Measurements from ENCODE around the gene KRT33B. TPM values are rescaled to one million over a fixed set of nuclear protein-coding genes. Genes with fewer than 3 reads are reported as not detected.
"Not testable (repeated sequence)": the region's sequence is repeated elsewhere in the genome, so short reads cannot be mapped to it uniquely, and the experiment has no call there.

The KRT33B gene
- polyA plus RNA-seq, 1 donor (not counting 4 experiments of a cell fraction or from before 2014, with no cell fraction given) = 0.21 TPM

GRCh38 chr17:41396340-41396739 lies 26.7 kb upstream of the KRT33B start:
- H3K4me2 ChIP-seq (ENCODE audit: control insufficient read depth, extremely low read depth, insufficient read depth, low read depth, low read length) = peak overlapping the region; percentile 73
- peaks cover 59% of the 10 kb centered on the region for H3K4me1 ChIP-seq (ENCODE audit: control insufficient read depth, extremely low read depth, insufficient read depth, low read length)
- no peaks in the 10 kb centered on the region for H3K27me3 ChIP-seq (ENCODE audit: control insufficient read depth, extremely low read depth, insufficient read depth, low read length)
- H3K4me3 ChIP-seq (ENCODE audit: control insufficient read depth in 2 of 3, extremely low read depth in 1 of 3, insufficient read depth in 2 of 3, low read depth in 1 of 3, low read length in 3 of 3) = peak overlapping the region; percentile 39 to 49 (median 48)
- no peak overlapping the region for H2AFZ ChIP-seq (ENCODE audit: control insufficient read depth, low read length)
- no peak for DNase-seq (ENCODE audit: low read depth, low spot score)
- dilution Hi-C loops (cut with MboI; ENCODE audit: extremely low pct_ligation_motif_present, low sequenced_read_pairs) = no loop called here
- H3K9me1 ChIP-seq (ENCODE audit: control insufficient read depth, extremely low read depth, insufficient read depth, low read length) = no peaks in the 10 kb centered on the region
- no peaks in the 10 kb centered on the region for H3K9me3 ChIP-seq (ENCODE audit: control insufficient read depth, low read depth, low read length)
- H3K36me3 ChIP-seq (ENCODE audit: control insufficient read depth in 2 of 2, extremely low read depth in 1 of 2, insufficient read depth in 2 of 2, low read length in 2 of 2) = peaks cover 0 to 1% of the 10 kb centered on the region in 2 experiments
- TF ChIP-seq EZH2 (IDR thresholded peaks at IDR 0.05; ENCODE audit: low read length) = no peak
- TF ChIP-seq CTCF (optimal IDR thresholded peaks at IDR 0.05 in 1 of 3, IDR thresholded peaks at IDR 0.05 in 1 of 3, conservative IDR thresholded peaks at IDR 0.05 in 1 of 3; ENCODE audit: extremely low read depth in 1 of 3, insufficient read depth in 2 of 3, low read length in 3 of 3) = no peak
- peak overlapping the region; percentile 95 for H3K27ac ChIP-seq (ENCODE audit: control insufficient read depth, insufficient read depth, low read length)
- no peak for FAIRE-seq
- H4K20me1 ChIP-seq (ENCODE audit: control insufficient read depth, extremely low read depth, insufficient read depth, low read length) = no peaks in the 10 kb centered on the region
- peaks cover 11% of the 10 kb centered on the region for H3K79me2 ChIP-seq (ENCODE audit: control insufficient read depth, insufficient read depth, low read length)
- H3K9ac ChIP-seq (ENCODE audit: control insufficient read depth, extremely low read depth, insufficient read depth, low read length) = peak overlapping the region; percentile 51

- H3K27me3 ChIP-seq (ENCODE audit: control insufficient read depth, extremely low read depth, insufficient read depth, low read length) = no peaks in the 10 kb centered on the region
- peaks cover 0 to 1% of the 10 kb centered on the region in 2 experiments for H3K36me3 ChIP-seq (ENCODE audit: control insufficient read depth in 2 of 2, extremely low read depth in 1 of 2, insufficient read depth in 2 of 2, low read length in 2 of 2)
- H3K79me2 ChIP-seq (ENCODE audit: control insufficient read depth, insufficient read depth, low read length) = peaks cover 11% of the 10 kb centered on the region
- H3K4me1 ChIP-seq (ENCODE audit: control insufficient read depth, extremely low read depth, insufficient read depth, low read length) = peaks cover 60% of the 10 kb centered on the region
- no peaks in the 10 kb centered on the region for H4K20me1 ChIP-seq (ENCODE audit: control insufficient read depth, extremely low read depth, insufficient read depth, low read length)
- DNase-seq (ENCODE audit: low read depth, low spot score) = no peak
- peak overlapping the region; percentile 51 for H3K9ac ChIP-seq (ENCODE audit: control insufficient read depth, extremely low read depth, insufficient read depth, low read length)
- no peak for TF ChIP-seq EZH2 (IDR thresholded peaks at IDR 0.05; ENCODE audit: low read length)
- no peak for TF ChIP-seq CTCF (optimal IDR thresholded peaks at IDR 0.05 in 1 of 3, IDR thresholded peaks at IDR 0.05 in 1 of 3, conservative IDR thresholded peaks at IDR 0.05 in 1 of 3; ENCODE audit: extremely low read depth in 1 of 3, insufficient read depth in 2 of 3, low read length in 3 of 3)
- dilution Hi-C loops (cut with MboI; ENCODE audit: extremely low pct_ligation_motif_present, low sequenced_read_pairs) = no loop called here
- peak overlapping the region; percentile 4 to 49 (median 23) for H3K4me3 ChIP-seq (ENCODE audit: control insufficient read depth in 2 of 3, extremely low read depth in 1 of 3, insufficient read depth in 2 of 3, low read depth in 1 of 3, low read length in 3 of 3)
- H3K9me1 ChIP-seq (ENCODE audit: control insufficient read depth, extremely low read depth, insufficient read depth, low read length) = no peaks in the 10 kb centered on the region
- peak overlapping the region; percentile 95 for H3K27ac ChIP-seq (ENCODE audit: control insufficient read depth, insufficient read depth, low read length)
- FAIRE-seq = no peak
- H3K9me3 ChIP-seq (ENCODE audit: control insufficient read depth, low read depth, low read length) = no peaks in the 10 kb centered on the region
- no peak overlapping the region for H2AFZ ChIP-seq (ENCODE audit: control insufficient read depth, low read length)
- H3K4me2 ChIP-seq (ENCODE audit: control insufficient read depth, extremely low read depth, insufficient read depth, low read depth, low read length) = peak overlapping the region; percentile 73
Measured at GRCh38 chr17:41395611-41396010, 26.0 kb upstream of the KRT33B start.

GRCh38 chr17:41395044-41395443 lies 25.4 kb upstream of the KRT33B start:
- Histone ChIP-seq H3K9ac (ENCODE audit: control insufficient read depth, extremely low read depth, insufficient read depth, low read length) (peak overlapping the region; percentile 51), H3K79me2 (ENCODE audit: control insufficient read depth, insufficient read depth, low read length) (peaks cover 11% of the 10 kb centered on the region), H3K4me2 (ENCODE audit: control insufficient read depth, extremely low read depth, insufficient read depth, low read depth, low read length) (peak overlapping the region; percentile 73), H3K4me1 (ENCODE audit: control insufficient read depth, extremely low read depth, insufficient read depth, low read length) (peaks cover 60% of the 10 kb centered on the region), H3K4me3 (ENCODE audit: control insufficient read depth in 2 of 3, extremely low read depth in 1 of 3, insufficient read depth in 2 of 3, low read depth in 1 of 3, low read length in 3 of 3) (peak overlapping the region in 1 of 3 experiments; percentile 8), H3K27ac (ENCODE audit: control insufficient read depth, insufficient read depth, low read length) (peak overlapping the region; percentile 95)
- dilution Hi-C loops (cut with MboI; ENCODE audit: extremely low pct_ligation_motif_present, low sequenced_read_pairs); H3K9me1 ChIP-seq (ENCODE audit: control insufficient read depth, extremely low read depth, insufficient read depth, low read length); H3K36me3 ChIP-seq (ENCODE audit: control insufficient read depth in 2 of 2, extremely low read depth in 1 of 2, insufficient read depth in 2 of 2, low read length in 2 of 2); DNase-seq (ENCODE audit: low read depth, low spot score); H4K20me1 ChIP-seq (ENCODE audit: control insufficient read depth, extremely low read depth, insufficient read depth, low read length); H3K9me3 ChIP-seq (ENCODE audit: control insufficient read depth, low read depth, low read length); H2AFZ ChIP-seq (ENCODE audit: control insufficient read depth, low read length); FAIRE-seq; H3K27me3 ChIP-seq (ENCODE audit: control insufficient read depth, extremely low read depth, insufficient read depth, low read length): not testable (repeated sequence)
